Endothelial cell of umbilical vein (primary cell): ENCODE data around the gene TMEM214.

Source experiments
- EZH2 ChIP-seq: IDR thresholded peaks from 2 replicates; pipeline ENCODE4 v1.6.1; 2012; ENCODE audit warnings: borderline replicate concordance, low read depth, mild to moderate bottlenecking, moderate library complexity, low read length, inconsistent platforms; ENCODE audit not compliant: severe bottlenecking
- JUN ChIP-seq: IDR thresholded peaks from 2 replicates; pipeline ENCODE4 v1.6.1; 2011; ENCODE audit warnings: borderline replicate concordance, low read depth; ENCODE audit not compliant: insufficient read length, insufficient read depth
- POLR2A ChIP-seq: IDR thresholded peaks from 2 replicates; pipeline ENCODE4 v1.6.1; 2012; ENCODE audit warnings: low read depth, mild to moderate bottlenecking, control low read depth, low read length
- TF ChIP-seq, protein P1 (sequence below), 2 donors: IDR thresholded peaks; 1 replicate in 1 of 2; 2 replicates in 1 of 2; pipeline ENCODE4 v1.5.1; 2011; ENCODE audit warnings: low read length in 2 of 2, mild to moderate bottlenecking in 2 of 2, moderate library complexity in 2 of 2, control low read depth in 1 of 2, inconsistent platforms in 1 of 2, low read depth in 1 of 2; ENCODE audit not compliant: insufficient read depth in 1 of 2; ENCODE audit errors: extremely low read depth in 1 of 2
- TF ChIP-seq, protein P2 (sequence below): IDR thresholded peaks from 2 replicates; pipeline ENCODE4 v1.6.1; 2011; ENCODE audit not compliant: insufficient read depth, insufficient read length

- TF ChIP-seq, protein P1, sequence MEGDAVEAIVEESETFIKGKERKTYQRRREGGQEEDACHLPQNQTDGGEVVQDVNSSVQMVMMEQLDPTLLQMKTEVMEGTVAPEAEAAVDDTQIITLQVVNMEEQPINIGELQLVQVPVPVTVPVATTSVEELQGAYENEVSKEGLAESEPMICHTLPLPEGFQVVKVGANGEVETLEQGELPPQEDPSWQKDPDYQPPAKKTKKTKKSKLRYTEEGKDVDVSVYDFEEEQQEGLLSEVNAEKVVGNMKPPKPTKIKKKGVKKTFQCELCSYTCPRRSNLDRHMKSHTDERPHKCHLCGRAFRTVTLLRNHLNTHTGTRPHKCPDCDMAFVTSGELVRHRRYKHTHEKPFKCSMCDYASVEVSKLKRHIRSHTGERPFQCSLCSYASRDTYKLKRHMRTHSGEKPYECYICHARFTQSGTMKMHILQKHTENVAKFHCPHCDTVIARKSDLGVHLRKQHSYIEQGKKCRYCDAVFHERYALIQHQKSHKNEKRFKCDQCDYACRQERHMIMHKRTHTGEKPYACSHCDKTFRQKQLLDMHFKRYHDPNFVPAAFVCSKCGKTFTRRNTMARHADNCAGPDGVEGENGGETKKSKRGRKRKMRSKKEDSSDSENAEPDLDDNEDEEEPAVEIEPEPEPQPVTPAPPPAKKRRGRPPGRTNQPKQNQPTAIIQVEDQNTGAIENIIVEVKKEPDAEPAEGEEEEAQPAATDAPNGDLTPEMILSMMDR (IDR thresholded peaks at IDR 0.05; ENCODE audit: extremely low read depth in 1 of 2, insufficient read depth in 1 of 2, low read depth in 1 of 2, low read length in 2 of 2) = no peak
- TF ChIP-seq, protein P2, sequence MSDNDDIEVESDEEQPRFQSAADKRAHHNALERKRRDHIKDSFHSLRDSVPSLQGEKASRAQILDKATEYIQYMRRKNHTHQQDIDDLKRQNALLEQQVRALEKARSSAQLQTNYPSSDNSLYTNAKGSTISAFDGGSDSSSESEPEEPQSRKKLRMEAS = no peak
- TF ChIP-seq POLR2A (no peak), JUN (no peak), EZH2 (no peak)
These were observed 14.6 kb upstream of the TMEM214 start for GRCh38 chr2:27018142-27018541.
